HL-60 (cell line): ENCODE results near the gene BRIP1.

Experiments
- CTCF ChIP-seq: IDR thresholded peaks from one replicate; pipeline ENCODE4 v1.5.1; 2011; ENCODE audit warnings: low read length, control low read depth, inconsistent platforms; ENCODE audit not compliant: insufficient read depth
- GABPA ChIP-seq: IDR thresholded peaks from 2 replicates; pipeline ENCODE4 v1.6.1; 2012; ENCODE audit warnings: low read depth
- POLR2AphosphoS5 ChIP-seq: IDR thresholded peaks from 2 replicates; pipeline ENCODE4 v1.6.1; 2012; ENCODE audit warnings: low read depth
- REST ChIP-seq: IDR thresholded peaks from 2 replicates; pipeline ENCODE4 v1.6.1; 2012; ENCODE audit warnings: low read depth; ENCODE audit not compliant: insufficient replicate concordance
- SPI1 ChIP-seq: IDR thresholded peaks from 2 replicates; pipeline ENCODE4 v1.6.1; 2012; ENCODE audit warnings: low read depth, mild to moderate bottlenecking, borderline replicate concordance

DNA sequence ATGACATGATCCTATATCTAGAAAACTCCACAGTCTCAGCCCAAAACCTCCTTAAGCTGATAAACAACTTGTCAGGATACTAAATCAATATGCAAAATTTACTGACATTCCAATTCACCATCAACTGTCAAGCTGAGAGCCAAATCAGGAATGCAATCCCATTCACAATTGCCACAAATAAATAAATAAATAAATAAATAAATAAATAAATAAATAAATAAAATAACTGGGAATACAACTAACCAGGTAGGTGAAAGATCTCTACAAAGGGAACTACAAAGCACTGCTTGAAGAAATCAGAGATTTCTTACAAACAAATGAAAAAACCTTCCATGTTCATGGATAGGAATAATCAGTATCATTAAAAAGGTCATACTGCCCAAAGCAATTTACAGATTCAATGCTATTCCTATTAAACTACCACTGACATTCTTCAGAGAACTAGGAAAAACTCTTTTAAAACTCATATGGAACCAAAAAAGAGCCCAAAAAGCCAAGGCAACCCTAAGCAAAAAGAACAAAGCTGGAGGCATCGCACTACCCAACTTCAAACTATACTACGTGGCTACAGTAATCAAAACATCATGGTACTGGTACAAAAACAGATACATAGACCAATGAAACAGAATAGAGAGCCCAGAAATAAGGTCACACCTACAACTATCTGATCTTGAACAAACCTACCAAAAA is 37.7 kb downstream of the BRIP1 start:
- TF ChIP-seq POLR2AphosphoS5 (no peak), CTCF (no peak), REST (no peak), GABPA (no peak), SPI1 (no peak)
